ENCODE data around the gene CMTM8.
A peak's percentile ranks its signal among the peaks of the same experiment; 100 is the strongest.

DNA sequence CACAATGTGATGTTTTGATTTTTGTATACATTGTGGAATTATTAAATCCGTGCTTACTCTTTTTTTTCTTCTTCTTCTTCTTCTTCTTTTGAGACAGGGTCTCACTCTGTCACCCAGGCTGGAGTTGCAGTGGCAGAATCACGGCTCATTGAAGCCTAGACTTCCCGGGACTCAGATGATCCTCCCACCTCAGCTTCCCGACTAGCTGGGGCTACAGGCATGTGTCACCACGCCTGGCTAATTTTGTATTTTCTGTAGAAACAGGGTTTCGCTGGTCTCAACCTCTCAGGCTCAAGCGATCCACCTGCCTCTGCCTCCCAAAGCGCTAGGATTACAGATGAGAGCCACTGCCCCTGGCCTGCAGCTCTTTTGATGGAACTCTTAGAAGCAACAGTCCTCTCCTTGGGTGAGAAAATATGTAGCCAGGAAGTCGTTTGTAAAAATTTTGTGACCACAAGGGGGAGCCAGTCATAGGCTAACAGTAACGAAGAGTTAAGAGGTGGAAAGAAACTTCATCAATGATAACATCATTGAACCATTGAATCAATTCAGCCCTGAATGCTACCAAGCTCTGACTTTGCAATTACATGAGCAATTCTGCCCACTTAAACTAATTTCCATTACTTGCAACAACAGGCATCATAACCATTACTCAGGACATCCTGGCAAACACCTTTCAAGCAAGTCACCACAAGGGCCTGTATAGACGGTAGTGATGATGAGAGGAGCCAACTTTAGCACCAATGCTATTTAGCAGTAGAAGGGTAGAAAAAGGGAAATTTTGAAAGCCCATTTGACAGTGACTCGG is 136.5 kb downstream of the CMTM8 start:
- TF ChIP-seq, protein P1, sequence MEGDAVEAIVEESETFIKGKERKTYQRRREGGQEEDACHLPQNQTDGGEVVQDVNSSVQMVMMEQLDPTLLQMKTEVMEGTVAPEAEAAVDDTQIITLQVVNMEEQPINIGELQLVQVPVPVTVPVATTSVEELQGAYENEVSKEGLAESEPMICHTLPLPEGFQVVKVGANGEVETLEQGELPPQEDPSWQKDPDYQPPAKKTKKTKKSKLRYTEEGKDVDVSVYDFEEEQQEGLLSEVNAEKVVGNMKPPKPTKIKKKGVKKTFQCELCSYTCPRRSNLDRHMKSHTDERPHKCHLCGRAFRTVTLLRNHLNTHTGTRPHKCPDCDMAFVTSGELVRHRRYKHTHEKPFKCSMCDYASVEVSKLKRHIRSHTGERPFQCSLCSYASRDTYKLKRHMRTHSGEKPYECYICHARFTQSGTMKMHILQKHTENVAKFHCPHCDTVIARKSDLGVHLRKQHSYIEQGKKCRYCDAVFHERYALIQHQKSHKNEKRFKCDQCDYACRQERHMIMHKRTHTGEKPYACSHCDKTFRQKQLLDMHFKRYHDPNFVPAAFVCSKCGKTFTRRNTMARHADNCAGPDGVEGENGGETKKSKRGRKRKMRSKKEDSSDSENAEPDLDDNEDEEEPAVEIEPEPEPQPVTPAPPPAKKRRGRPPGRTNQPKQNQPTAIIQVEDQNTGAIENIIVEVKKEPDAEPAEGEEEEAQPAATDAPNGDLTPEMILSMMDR (IDR thresholded peaks at IDR 0.05; ENCODE audit: borderline replicate concordance, extremely low read depth, low read length, poor library complexity, severe bottlenecking) = peak; percentile 71
- no peak for TF ChIP-seq EZH2 (IDR thresholded peaks at IDR 0.05; ENCODE audit: borderline replicate concordance, low read depth, low read length, severe bottlenecking)
